GM19035 (cell line): ENCODE data around the gene DYNLRB2.

Experiments used
- ATAC-seq: cut with Tn5 transposase; IDR thresholded peaks from one replicate; pipeline ENCODE4 v1.9.1; 2021; ENCODE audit not compliant: unreplicated experiment

The DYNLRB2 gene

GRCh38 chr16:80596507-80597207 is 55.9 kb downstream of the DYNLRB2 start:
- ATAC-seq, result no peak

GRCh38 chr16:80599466-80599865 is 58.7 kb downstream of the DYNLRB2 start:
- no peak for ATAC-seq
